Cardiac atrium fibroblast (primary cell): Measurements from ENCODE around the gene RWDD4. TPM values are rescaled to one million over a fixed set of nuclear protein-coding genes. Genes with fewer than 3 reads are reported as not detected.

ENCODE experiments used
- total RNA-seq: library from RNA; depleted of rRNA; stranded (reverse); fragments of >200 nt; gene quantifications from 2 replicates; pipeline ENCODE4 v1.2.3, GENCODE V29; 2015

The RWDD4 gene
- total RNA-seq: 12.6 and 20.6 TPM in 2 replicates

DNA sequence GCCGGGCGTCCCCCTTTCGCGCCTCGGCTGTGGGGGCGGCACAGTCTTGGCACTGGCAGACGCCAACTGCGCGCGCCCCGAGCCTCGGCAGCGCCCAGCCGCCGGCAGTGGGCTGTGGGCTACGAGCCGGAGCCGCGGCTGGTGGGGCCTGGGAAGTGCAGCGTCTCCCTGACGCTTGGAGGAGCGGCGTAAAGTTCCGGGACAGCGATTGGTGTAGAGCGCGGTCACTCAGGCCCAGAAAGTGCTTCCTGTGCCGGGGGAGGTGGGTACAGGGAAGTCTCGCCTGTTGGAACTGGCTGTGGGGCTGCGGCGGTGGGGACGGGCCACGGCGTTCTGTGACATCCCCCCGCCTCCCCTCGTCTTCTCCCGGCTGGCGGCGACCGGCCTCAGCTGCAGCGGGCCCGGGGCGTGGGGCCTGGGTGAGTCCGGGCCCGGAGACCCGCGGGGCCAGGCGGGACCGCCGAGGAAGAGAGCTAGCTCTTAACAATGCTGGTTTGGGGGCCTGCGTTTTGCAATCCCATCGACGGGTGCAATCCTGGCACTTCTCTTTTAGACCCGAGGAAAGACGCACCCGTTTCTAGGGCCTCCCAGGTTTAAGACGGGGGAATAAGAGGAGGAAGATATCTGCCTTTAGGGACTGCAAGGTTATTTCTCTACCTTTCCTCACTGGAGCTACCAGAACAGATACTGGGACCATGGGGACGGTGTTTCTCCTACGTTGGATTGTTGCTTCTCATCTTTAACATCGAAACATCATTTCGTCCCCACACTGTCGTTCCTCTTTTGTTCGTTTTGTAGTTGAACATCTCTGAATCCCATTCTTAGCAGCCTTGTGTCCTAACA, at the start of gene RWDD4, which contains the start of gene TRAPPC11:
RWDD4 (minus strand) TSS at position 157 of the 843 bp plus-strand sequence. CDS start 233 bp downstream, outside the sequence.
TRAPPC11 (plus strand) TSS at position 265 of the 843 bp plus-strand sequence. CDS start 4,575 bp downstream, outside the sequence.

Other genes starting within 250 kb of the RWDD4 start
- 8.5 and 8.9 TPM in 2 replicates for gene CDKN2AIP, start 214.5 kb downstream of the RWDD4 start, total RNA-seq
- 6.3 and 11.0 TPM in 2 replicates for gene ING2, start 154.1 kb downstream of the RWDD4 start, total RNA-seq
- 17.8 and 21.7 TPM in 2 replicates for gene TRAPPC11, start 108 bp upstream of the RWDD4 start, total RNA-seq
- gene STOX2, start 246.1 kb upstream of the RWDD4 start, total RNA-seq: under 0.01 and 0.18 TPM in 2 replicates